ENCODE measurements around the gene LAIR2. TPM values are rescaled to one million over a fixed set of nuclear protein-coding genes. Genes with fewer than 3 reads are reported as not detected.
A peak's percentile ranks its signal among the peaks of the same experiment; 100 is the strongest.

LAIR2 gene
- total and polyA plus RNA-seq, 2 experiments from 2014 or later = not detected

GRCh38 chr19:54485851-54486250 lies 16.8 kb upstream of the LAIR2 start (continued):
- TF ChIP-seq REST (IDR thresholded peaks at IDR 0.05; ENCODE audit: unreplicated experiment) = no peak
- no peak for TF ChIP-seq ZNF114 (CRISPR knock-in tag; IDR thresholded peaks at IDR 0.05)

GRCh38 chr19:54489341-54489740 lies 13.3 kb upstream of the LAIR2 start:
- no peaks in the 10 kb centered on the region for H4K20me1 ChIP-seq (replicated peaks; ENCODE audit: insufficient read depth)
- H2AFZ ChIP-seq = no peak overlapping the region; the same call in 1 of the 2 replicates
- H3K36me3 Mint-ChIP-seq (ENCODE audit: low read depth) = peaks cover 27% of the 10 kb centered on the region; the same call in 2 of the 3 replicates
- DNase-seq (ENCODE audit: low spot score) = peak; percentile 36
- no peak for TF ChIP-seq ZNF114 (CRISPR knock-in tag; IDR thresholded peaks at IDR 0.05)
- no peak for TF ChIP-seq ETS1 (IDR thresholded peaks at IDR 0.05)
- TF ChIP-seq ZNF462 (CRISPR knock-in tag; IDR thresholded peaks at IDR 0.05) = no peak
- TF ChIP-seq EZH2 (IDR thresholded peaks at IDR 0.05; ENCODE audit: low read depth, unreplicated experiment) = no peak
- no peak for TF ChIP-seq JUNB (IDR thresholded peaks at IDR 0.05; ENCODE audit: unreplicated experiment)
- no peak for TF ChIP-seq REST (IDR thresholded peaks at IDR 0.05; ENCODE audit: unreplicated experiment)
- no peak for TF ChIP-seq NANOG (IDR thresholded peaks at IDR 0.05; ENCODE audit: borderline replicate concordance)
- H3F3A ChIP-seq (replicated peaks; ENCODE audit: low read depth) = no peaks in the 10 kb centered on the region
- no peaks in the 10 kb centered on the region for H3K4me1 ChIP-seq (ENCODE audit: insufficient read depth)
- H3K4me3 ChIP-seq = no peak overlapping the region
- no peak overlapping the region for H3K4me3 Mint-ChIP-seq
- no peak overlapping the region for H3K4me2 ChIP-seq
- peaks cover 89% of the 10 kb centered on the region for H3K9me3 Mint-ChIP-seq
- no peak overlapping the region for H3K27ac Mint-ChIP-seq
- no peak for ATAC-seq
- no peaks in the 10 kb centered on the region for H3K27me3 ChIP-seq (ENCODE audit: insufficient read depth)
- H3K27me3 Mint-ChIP-seq (ENCODE audit: insufficient read depth, low read depth, poor library complexity) = peaks cover 3% of the 10 kb centered on the region
- H3K79me2 ChIP-seq (replicated peaks; ENCODE audit: insufficient read depth) = no peaks in the 10 kb centered on the region
- H3K27ac ChIP-seq (ENCODE audit: low read depth) = no peak overlapping the region
- no peaks in the 10 kb centered on the region for H3K4me1 Mint-ChIP-seq
- no peaks in the 10 kb centered on the region for H3K9me2 ChIP-seq (ENCODE audit: insufficient read depth)
- H3K36me3 ChIP-seq (ENCODE audit: insufficient read depth) = no peaks in the 10 kb centered on the region
